Suppressor macrophage (primary cell): ENCODE data around the gene KCNA1.
"Not testable (repeated sequence)": the region's sequence is repeated elsewhere in the genome, so short reads cannot be mapped to it uniquely, and the experiment has no call there.

Source experiments
- DNase-seq, 4 experiments: peaks; one replicate each; pipeline ENCODE4 v3.0.0-alpha.2; 2020 to 2022
- total RNA-seq, 17 experiments: gene quantifications; one replicate each; lab custom pipeline; 2026; ENCODE audit warnings: mixed read lengths in 6 of 17, inconsistent platforms in 3 of 17; lab: John Stamatoyannopoulos, UW

Gene KCNA1
- 0 to 2.8 (median 0.07) reads per million in 17 experiments for total RNA-seq

DNA sequence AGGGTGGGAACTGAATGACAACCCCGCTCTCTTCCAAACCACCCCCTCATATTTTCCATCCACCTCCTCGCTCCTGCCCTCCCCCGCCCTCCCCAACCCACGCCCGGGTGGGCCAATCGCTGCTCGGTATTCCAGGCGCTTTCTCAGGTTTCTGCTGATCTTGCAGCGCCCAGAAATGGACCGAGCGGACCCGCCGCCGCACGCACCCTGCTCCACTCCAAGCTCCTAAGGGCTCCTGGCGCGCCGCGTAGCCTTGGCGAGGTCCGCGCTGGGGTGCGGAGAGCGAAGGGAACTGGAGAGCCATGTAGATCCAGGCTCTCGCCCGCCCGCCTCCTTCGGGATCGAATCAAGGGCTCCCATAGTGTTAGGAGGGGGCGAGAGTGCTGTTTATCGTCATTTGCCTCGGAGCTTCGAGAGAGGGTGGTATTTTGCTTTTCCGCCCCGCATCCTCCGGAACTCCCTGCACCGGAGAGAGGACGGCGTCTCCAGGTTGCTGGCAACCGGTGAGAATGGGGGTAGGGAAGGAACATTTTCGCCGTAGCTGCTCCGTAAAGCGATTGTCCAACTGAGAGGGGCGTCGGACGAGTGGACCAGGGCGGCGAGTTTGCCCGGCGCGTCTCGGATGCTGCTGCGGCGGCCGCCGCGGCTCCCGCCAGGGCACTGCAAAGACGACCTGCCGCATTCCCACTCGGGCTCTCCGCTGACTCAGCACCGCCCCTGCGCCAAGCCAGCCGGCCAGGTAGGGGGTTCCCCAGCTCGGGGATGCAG, at the start of gene KCNA1:
Gene KCNA1, plus strand, starts transcription at position 172 of the 768 bp plus-strand sequence. CDS start 1,474 bp downstream, outside the sequence.
- peak in 1 of 4 experiments; percentile 10 for DNase-seq

- DNase-seq: no peak
Measured at GRCh38 chr12:4860741-4861140, 49.0 kb upstream of the KCNA1 start.

GRCh38 chr12:4862809-4863208, 46.9 kb upstream of the KCNA1 start:
- DNase-seq: no peak

DNA sequence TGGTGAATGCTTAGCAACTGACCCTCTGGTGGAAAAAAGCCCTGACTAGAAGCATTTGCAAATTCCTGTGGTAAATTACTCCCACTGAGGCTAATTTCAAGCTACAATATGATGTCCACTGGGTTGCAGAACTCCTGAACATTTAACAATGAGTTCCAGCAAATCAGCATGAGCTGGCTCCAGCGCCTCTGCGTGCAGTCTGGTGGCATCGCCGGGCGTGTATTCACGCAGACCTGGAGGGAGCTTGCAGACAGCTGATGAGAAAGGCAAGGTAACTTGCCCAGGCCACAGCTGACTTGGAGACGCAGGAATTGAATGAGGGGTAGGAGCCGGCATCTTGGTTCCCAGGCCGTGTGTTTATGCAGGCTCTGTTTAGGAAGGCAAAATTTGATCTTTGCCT, 45.1 kb upstream of the KCNA1 start:
- DNase-seq: no peak

- no peak for DNase-seq
Measured at GRCh38 chr12:4865246-4865645, 44.5 kb upstream of the KCNA1 start.

- DNase-seq: no peak
Measured at GRCh38 chr12:4866299-4866698, 43.4 kb upstream of the KCNA1 start.

- no peak for DNase-seq
Measured at GRCh38 chr12:4867384-4867783, 42.3 kb upstream of the KCNA1 start.

DNA sequence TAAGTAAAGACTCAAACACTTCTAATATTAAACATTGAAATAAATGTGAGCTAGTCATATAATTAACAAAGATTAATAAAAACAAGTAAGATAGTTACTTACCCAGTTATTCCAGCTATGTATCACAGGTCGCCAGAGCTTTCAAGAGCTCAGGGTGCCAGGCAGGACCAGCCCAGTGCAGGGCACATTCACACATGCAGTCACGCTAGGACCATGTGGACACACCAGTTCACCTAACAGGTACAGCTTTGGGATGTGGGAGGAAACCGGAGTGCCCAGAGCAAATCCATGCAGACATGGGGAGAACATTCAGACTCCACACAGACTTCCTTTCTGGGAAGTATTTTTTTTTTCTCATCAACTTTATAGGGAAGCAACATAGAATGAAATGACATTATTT, 39.3 kb upstream of the KCNA1 start:
- DNase-seq: no peak

DNA sequence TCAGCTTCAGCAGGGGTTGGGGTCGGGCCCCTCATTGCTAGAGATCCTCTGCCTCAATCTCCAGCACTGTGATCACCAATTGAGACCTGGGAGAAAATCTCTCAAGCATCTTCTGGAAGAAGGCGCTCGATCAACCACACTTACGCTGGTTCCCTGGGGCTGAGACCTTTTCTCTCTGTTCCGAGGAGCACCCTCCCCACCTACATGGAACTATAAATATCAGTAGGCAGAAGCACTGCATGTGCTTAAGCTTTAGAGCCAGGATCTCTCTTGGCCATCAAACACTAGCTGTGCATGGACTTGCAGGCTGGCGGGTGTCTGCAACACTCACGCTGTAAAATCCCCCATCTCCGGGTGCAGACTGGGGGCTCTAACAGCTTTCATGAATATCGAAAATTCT, 38.2 kb upstream of the KCNA1 start:
- DNase-seq: no peak

DNA sequence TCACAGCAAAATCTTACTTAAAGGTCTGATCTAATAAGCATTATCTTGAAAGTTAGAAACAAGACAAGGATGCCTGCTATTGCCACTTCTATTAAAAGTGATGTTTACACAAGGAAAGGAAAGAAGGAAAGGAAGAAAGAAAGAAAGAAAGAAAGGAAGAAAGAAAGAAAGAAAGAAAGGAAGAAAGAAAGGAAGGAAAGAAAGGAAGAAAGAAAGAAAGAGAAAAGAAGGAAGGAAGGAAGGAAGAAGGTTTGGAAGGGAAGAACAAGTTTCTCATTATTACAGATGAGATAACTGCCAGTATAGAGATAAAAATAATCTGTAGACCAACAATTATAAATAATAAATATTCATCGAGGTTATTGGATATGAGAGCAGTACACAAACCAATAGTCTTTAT, 35.8 kb upstream of the KCNA1 start:
- no peak for DNase-seq

DNA sequence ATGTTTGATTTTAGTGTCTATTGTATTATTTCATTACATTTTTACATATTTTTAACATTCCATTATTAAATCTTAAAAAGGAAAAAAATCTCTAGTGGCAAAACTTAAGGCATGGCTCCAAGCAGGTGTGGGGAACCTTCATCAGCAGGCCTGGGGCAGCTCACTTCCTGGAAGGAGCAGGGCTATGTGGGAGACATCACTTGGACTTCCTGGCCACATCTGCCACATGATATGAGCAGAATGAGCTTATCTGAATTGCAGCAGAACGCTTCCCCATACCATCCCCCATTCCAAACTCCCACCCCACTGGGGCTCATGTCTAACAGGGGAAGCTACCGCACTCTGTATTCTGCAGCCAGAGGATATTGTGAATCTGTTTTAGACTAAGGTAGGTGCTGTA, 35.0 kb upstream of the KCNA1 start:
- no peak for DNase-seq

GRCh38 chr12:4879481-4879880, 30.2 kb upstream of the KCNA1 start:
- DNase-seq: not testable (repeated sequence)

- DNase-seq: no peak
Measured at GRCh38 chr12:4881266-4882064, 28.2 kb upstream of the KCNA1 start.

DNA sequence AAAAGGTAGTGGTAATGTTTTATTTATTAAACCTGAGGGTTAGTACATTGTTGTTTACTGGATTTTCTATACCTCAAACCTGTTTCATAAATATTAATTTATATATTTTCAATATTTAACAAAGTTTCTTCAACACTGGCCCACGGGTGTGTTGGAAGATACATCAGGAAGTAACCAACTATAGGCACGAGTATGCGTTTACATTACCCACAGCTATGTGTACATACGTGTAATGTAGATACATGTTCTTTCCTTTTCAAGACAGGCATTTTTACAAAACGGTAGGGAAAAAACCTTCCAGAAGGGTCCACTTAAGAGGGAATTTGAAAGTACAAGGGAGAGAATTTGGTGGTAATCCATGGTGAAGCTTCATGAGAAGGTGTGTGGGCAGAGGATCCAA, 17.8 kb upstream of the KCNA1 start:
- no peak for DNase-seq

DNA sequence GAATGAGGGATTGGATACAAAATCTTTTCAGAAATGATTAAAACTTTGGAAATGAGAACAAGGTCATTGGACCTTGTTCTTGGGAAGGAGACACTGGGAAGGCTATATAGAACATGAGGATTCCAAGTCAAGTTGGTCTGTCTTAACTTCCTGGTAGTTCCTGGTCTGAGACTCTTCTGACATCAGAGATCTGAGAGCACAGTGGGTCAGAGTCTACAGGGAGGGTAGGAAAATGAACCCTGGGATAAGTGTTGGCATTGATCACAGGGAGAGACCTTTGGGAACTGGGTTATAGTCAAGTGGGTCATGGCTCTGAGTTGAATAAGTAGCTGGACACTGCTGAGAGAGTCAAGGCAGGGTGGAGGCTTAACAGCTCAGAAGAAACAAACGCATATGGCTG, 17.3 kb upstream of the KCNA1 start:
- DNase-seq: no peak

GRCh38 chr12:4894019-4894418, 15.7 kb upstream of the KCNA1 start:
- no peak for DNase-seq

DNA sequence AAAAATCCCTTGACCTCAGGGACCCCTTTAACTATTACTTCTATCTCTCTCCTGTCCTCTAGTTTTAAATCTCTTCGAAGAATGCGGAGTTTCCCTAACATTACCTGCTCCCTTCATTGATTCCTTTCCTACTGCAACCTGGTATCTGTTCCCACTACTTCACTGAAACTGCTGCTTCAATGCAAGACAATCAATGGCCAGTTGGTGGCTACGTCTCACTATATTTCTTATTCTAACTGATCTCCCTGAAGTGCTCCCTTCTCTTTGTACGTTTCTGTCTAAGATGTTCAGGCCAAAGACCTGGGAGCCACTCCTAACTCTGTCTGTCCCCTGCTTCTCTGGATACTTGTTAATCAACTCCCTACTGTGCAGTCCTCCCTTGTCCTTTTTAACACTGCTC, 10.3 kb upstream of the KCNA1 start:
- no peak for DNase-seq

DNA sequence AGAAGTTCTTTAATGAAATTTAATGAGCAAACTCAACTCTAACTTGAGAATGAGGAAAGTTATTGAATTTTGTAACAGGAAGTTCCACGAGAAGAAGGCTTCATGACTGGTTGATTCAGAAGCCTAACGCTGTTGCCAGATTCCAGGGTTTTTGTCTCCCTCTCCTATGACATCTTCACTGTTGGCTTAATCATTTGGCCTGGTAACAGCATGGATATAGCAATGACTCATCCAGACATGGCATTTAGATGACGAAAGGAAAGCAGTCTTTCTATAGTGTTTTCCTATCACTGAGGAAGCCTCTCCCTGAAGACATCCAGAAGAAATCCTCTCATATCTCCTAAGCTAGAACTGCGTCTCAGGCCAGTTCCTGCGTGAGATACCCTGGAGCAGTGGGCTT, 9.4 kb upstream of the KCNA1 start:
- DNase-seq: no peak

DNA sequence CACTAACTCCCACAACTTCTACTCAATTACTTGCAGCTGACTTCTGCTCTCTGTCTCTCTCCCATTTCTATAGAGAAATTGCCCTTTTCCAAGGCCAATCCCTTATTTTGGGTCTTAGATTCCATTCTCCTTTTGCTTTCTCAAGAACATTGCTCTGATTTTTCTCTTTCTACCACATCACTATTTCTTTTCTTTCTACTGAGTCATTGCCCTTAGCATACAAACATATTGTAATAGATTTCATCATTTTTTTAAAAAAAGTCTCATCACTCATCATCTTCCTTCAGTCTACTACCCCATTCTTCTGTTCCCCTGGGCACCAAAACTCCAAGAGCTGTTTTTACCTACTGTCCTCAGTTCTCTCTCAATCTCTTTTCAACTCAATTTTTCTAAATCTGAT, 4.4 kb upstream of the KCNA1 start:
- DNase-seq: no peak

DNA sequence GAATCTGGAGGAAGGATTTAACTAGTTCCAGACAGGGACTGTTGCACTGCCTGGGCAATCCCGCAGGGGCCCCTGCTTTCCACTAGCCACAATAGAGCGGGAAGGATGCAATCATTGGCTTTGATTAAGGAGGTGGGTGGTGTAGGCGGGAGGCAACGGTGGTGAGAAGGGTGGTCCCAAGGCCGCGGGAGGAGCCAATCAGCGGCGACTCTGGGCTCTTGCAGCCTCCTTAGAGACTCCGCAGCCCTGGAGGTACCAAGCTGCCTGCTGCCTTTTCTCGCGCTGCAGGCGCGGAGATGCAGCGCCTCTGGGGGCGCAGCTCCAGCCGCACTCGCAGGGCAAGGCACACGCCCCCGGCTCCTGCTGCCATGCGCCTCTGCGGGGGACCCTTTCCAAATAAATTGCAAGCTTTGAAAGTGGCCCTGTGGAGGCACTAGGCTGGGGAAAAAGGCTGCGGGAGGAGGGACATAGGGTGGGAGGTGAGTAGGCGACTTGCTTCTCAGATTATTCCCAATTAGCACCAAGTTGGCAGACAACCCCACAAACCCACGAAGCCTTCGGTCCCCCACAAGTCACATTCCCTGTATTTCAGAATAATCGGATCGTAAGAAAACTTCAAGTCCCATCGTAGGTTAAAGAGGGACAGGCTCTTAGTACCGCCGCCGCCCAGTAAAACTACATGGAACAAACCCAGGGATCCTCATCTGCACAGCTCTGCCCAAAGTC, 858 bp upstream of the KCNA1 start:
- DNase-seq: no peak

- DNase-seq: peak; percentile 2 to 38 (median 20)
Measured at GRCh38 chr12:4909410-4909733, 333 bp upstream of the KCNA1 start.

GRCh38 chr12:4910502-4911315, 1.0 kb downstream of the KCNA1 start:
- no peak for DNase-seq
